CD4-positive, CD25-positive, alpha-beta regulatory T cell (primary cell): ENCODE data around the gene HTR2C. TPM values are rescaled to one million over a fixed set of nuclear protein-coding genes. Genes with fewer than 3 reads are reported as not detected.
"Not testable (repeated sequence)": the region's sequence is repeated elsewhere in the genome, so short reads cannot be mapped to it uniquely, and the experiment has no call there.

ENCODE experiments used
- ATAC-seq, 2 donors: fragments of 150-1000 bp; cut with Tn5 transposase; one replicate each; pipeline ENCODE4 v1.10.0; 2021; ENCODE audit warnings: low read depth in 2 of 2, moderate number of reproducible peaks in 2 of 2, moderate library complexity in 1 of 2
- DNase-seq, 3 donors: peaks; one replicate each; pipeline versions ENCODE4 v3.0.0 to v3.0.0-alpha.2; 2012 to 2022; ENCODE audit warnings: mixed read lengths in 1 of 3
- H3K27ac ChIP-seq: one replicate; pipeline ENCODE4 v1.7.0; 2013; ENCODE audit warnings: mild to moderate bottlenecking, low read length; ENCODE audit not compliant: insufficient read depth, poor library complexity, severe bottlenecking
- H3K27me3 ChIP-seq: one replicate; pipeline ENCODE4 v1.7.0; 2013; ENCODE audit warnings: low read length; ENCODE audit not compliant: control insufficient read depth, insufficient read depth
- H3K36me3 ChIP-seq: one replicate; pipeline ENCODE4 v1.7.0; 2013; ENCODE audit warnings: mild to moderate bottlenecking, low read length, moderate library complexity; ENCODE audit not compliant: control insufficient read depth, insufficient read depth
- H3K4me1 ChIP-seq: 2 replicates; pipeline ENCODE4 v1.7.0; 2013; ENCODE audit warnings: mild to moderate bottlenecking, low read length; ENCODE audit not compliant: insufficient read depth, control insufficient read depth, poor library complexity, severe bottlenecking
- H3K4me3 ChIP-seq: one replicate; pipeline ENCODE4 v1.7.0; 2013; ENCODE audit warnings: low read depth, mild to moderate bottlenecking, low read length, moderate library complexity
- H3K9me3 ChIP-seq, 2 experiments: 1 replicate in 1 of 2; 2 replicates in 1 of 2; pipeline ENCODE4 v1.7.0; 2013; ENCODE audit warnings: low read length in 2 of 2, mild to moderate bottlenecking in 1 of 2, moderate library complexity in 1 of 2; ENCODE audit not compliant: control insufficient read depth in 2 of 2
- H3K27ac Mint-ChIP-seq, 3 donors: one replicate each; pipeline ENCODE4 v1.8.0; 2020 to 2022; ENCODE audit warnings: mild to moderate bottlenecking in 3 of 3, mixed read lengths in 3 of 3, moderate library complexity in 2 of 3
- H3K27me3 Mint-ChIP-seq: one replicate; pipeline ENCODE4 v1.8.0; 2022; ENCODE audit warnings: mild to moderate bottlenecking, mixed read lengths
- H3K36me3 Mint-ChIP-seq: one replicate; pipeline ENCODE4 v1.8.0; 2020; ENCODE audit warnings: mixed read lengths
- H3K4me1 Mint-ChIP-seq, 4 donors: one replicate each; pipeline ENCODE4 v1.8.0; 2020 to 2022; ENCODE audit warnings: mixed read lengths in 4 of 4, mild to moderate bottlenecking in 1 of 4
- H3K4me3 Mint-ChIP-seq, 4 donors: one replicate each; pipeline ENCODE4 v1.8.0; 2020 to 2022; ENCODE audit warnings: mild to moderate bottlenecking in 4 of 4, mixed read lengths in 4 of 4, moderate library complexity in 3 of 4
- H3K9me3 Mint-ChIP-seq, 7 donors: one replicate each; pipeline ENCODE4 v1.8.0; 2020 to 2022; ENCODE audit warnings: mixed read lengths in 7 of 7, mild to moderate bottlenecking in 3 of 7, moderate library complexity in 2 of 7
- polyA plus RNA-seq, 4 donors: library from polyadenylated mRNA; unstranded; fragments of 300-500 nt; fragmentation: Illumina TruSeq; gene quantifications; one replicate each; pipeline ENCODE4 v1.2.3, GENCODE V29; 2021
- total RNA-seq: library from RNA; stranded (reverse); gene quantifications from one replicate; pipeline ENCODE4 v1.2.3, GENCODE V29; 2022

HTR2C gene
- total and polyA plus RNA-seq, 5 donors from 2014 or later, result not detected

- no peak for ATAC-seq
- peaks cover 0 to 5% (median 1%) of the 10 kb centered on the region in 7 donors for H3K9me3 Mint-ChIP-seq
Observed at GRCh38 chrX:114635986-114636385, 52.1 kb downstream of the HTR2C start.

DNA sequence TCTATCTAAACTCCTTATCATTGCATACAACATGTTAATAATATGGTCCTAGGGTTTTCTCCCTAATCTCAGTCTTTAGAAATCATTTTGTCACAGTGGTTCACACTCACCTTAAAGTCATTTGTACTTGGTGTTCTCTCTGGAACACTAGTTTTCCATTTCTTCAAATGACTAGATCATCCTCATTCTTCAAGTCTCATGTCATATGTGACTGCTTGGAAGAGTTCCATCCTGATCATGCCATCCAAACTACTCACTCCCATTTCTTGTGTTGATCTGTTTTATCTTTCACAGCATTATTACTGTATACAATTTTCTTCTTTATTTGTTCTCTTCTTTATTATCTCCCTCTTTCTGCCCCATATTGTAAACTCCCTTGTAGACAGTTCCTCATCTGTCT is 66.5 kb downstream of the HTR2C start:
- Mint-ChIP-seq H3K27me3 (no peaks in the 10 kb centered on the region), H3K9me3 (peaks cover 0 to 4% (median 0%) of the 10 kb centered on the region in 7 donors), H3K27ac (no peak overlapping the region), H3K4me1 (no peaks in the 10 kb centered on the region), H3K36me3 (no peaks in the 10 kb centered on the region), H3K4me3 (no peak overlapping the region)
- Histone ChIP-seq H3K27me3 (no peaks in the 10 kb centered on the region), H3K36me3 (no peaks in the 10 kb centered on the region), H3K4me1 (no peaks in the 10 kb centered on the region), H3K9me3 (no peaks in the 10 kb centered on the region), H3K27ac (no peak overlapping the region), H3K4me3 (no peak overlapping the region)
- ATAC-seq (no peak), DNase-seq (no peak)

More at GRCh38 chrX:114635986-114636385, 52.1 kb downstream of the HTR2C start:
- no peak overlapping the region for H3K27ac Mint-ChIP-seq
- no peak overlapping the region for H3K4me3 Mint-ChIP-seq
- no peaks in the 10 kb centered on the region for H3K9me3 ChIP-seq
- H3K27ac ChIP-seq, result no peak overlapping the region
- H3K4me1 ChIP-seq, result no peaks in the 10 kb centered on the region
- H3K27me3 Mint-ChIP-seq, result no peaks in the 10 kb centered on the region
- no peaks in the 10 kb centered on the region for H3K27me3 ChIP-seq
- no peaks in the 10 kb centered on the region for H3K36me3 Mint-ChIP-seq
- H3K36me3 ChIP-seq, result no peaks in the 10 kb centered on the region
- DNase-seq, result no peak
- no peak overlapping the region for H3K4me3 ChIP-seq
- H3K4me1 Mint-ChIP-seq, result no peaks in the 10 kb centered on the region

- H3K27ac ChIP-seq, result no peak overlapping the region
- peaks cover 0 to 5% (median 0%) of the 10 kb centered on the region in 7 donors for H3K9me3 Mint-ChIP-seq
- DNase-seq (no peak), ATAC-seq (no peak)
- no peaks in the 10 kb centered on the region for H3K27me3 Mint-ChIP-seq
- no peak overlapping the region for H3K4me3 ChIP-seq
- no peaks in the 10 kb centered on the region for H3K4me1 Mint-ChIP-seq
- no peaks in the 10 kb centered on the region for H3K4me1 ChIP-seq
- H3K27ac Mint-ChIP-seq, result no peak overlapping the region
- H3K27me3 ChIP-seq, result no peaks in the 10 kb centered on the region
- no peaks in the 10 kb centered on the region for H3K9me3 ChIP-seq
- no peaks in the 10 kb centered on the region for H3K36me3 ChIP-seq
- no peak overlapping the region for H3K4me3 Mint-ChIP-seq
- H3K36me3 Mint-ChIP-seq, result no peaks in the 10 kb centered on the region
Observed at GRCh38 chrX:114675365-114675764, 91.5 kb downstream of the HTR2C start.

- H3K27me3 Mint-ChIP-seq, H3K27ac ChIP-seq, H3K27ac Mint-ChIP-seq, H3K36me3 Mint-ChIP-seq, H3K4me3 ChIP-seq, DNase-seq, ATAC-seq, H3K36me3 ChIP-seq, H3K4me3 Mint-ChIP-seq, H3K9me3 Mint-ChIP-seq, H3K4me1 Mint-ChIP-seq, H3K9me3 ChIP-seq, H3K27me3 ChIP-seq, H3K4me1 ChIP-seq: not testable (repeated sequence)
Observed at GRCh38 chrX:114700533-114700932, 116.6 kb downstream of the HTR2C start.

DNA sequence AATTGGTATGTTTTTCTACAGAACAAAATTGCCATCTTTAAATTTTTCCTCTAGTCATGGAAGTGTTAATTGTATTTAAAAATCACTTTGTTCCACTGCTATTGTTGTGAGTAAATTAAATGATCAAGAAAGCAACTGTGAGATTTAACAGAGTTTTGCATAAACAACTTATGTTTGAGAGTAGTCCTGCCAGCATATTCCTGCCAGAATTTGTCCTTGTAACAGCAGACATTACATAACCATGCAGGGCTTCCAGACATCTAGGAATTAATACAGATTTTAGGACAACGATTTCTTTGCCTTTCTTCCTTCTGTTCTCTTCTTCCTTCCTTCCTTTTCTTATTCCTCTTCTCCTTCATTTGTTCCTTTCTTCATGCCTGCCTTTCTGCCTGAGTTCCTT is 125.5 kb downstream of the HTR2C start:
- no peaks in the 10 kb centered on the region for H3K4me1 Mint-ChIP-seq
- H3K36me3 Mint-ChIP-seq, result no peaks in the 10 kb centered on the region
- DNase-seq (no peak), ATAC-seq (no peak)
- H3K9me3 Mint-ChIP-seq, result peaks cover 0 to 4% (median 0%) of the 10 kb centered on the region in 7 donors
- H3K27ac Mint-ChIP-seq, result no peak overlapping the region
- no peaks in the 10 kb centered on the region for H3K27me3 Mint-ChIP-seq
- no peaks in the 10 kb centered on the region for H3K4me1 ChIP-seq
- H3K4me3 Mint-ChIP-seq, result no peak overlapping the region
- no peaks in the 10 kb centered on the region for H3K27me3 ChIP-seq
- no peak overlapping the region for H3K27ac ChIP-seq
- H3K36me3 ChIP-seq, result no peaks in the 10 kb centered on the region
- H3K9me3 ChIP-seq, result no peaks in the 10 kb centered on the region
- H3K4me3 ChIP-seq, result no peak overlapping the region

DNA sequence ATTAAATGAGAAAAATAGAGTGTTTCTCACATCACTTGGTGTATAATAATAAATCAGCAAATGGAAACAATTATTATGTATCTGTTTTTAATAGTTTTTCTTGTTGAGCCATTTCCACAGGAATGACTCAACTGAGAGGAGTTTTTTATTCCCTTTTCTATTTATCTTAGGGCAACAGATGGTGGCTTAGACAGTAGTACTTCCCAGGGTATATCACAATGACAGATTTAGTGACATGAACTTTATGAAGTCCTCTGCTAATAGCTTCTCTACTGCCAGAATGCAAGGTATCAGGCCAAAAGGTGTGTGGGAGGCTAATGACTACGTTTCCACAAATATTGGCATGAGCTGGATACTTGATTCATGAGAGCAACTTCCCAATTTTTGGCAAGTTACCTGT is 126.7 kb downstream of the HTR2C start:
- no peaks in the 10 kb centered on the region for H3K36me3 ChIP-seq
- no peaks in the 10 kb centered on the region for H3K36me3 Mint-ChIP-seq
- H3K27ac Mint-ChIP-seq, result no peak overlapping the region
- no peaks in the 10 kb centered on the region for H3K27me3 Mint-ChIP-seq
- H3K4me3 Mint-ChIP-seq, result no peak overlapping the region
- H3K4me1 ChIP-seq, result no peaks in the 10 kb centered on the region
- H3K4me3 ChIP-seq, result no peak overlapping the region
- ATAC-seq, result no peak
- no peaks in the 10 kb centered on the region for H3K9me3 ChIP-seq
- no peak overlapping the region for H3K27ac ChIP-seq
- peaks cover 0 to 4% (median 0%) of the 10 kb centered on the region in 7 donors for H3K9me3 Mint-ChIP-seq
- H3K4me1 Mint-ChIP-seq, result no peaks in the 10 kb centered on the region
- DNase-seq, result no peak
- H3K27me3 ChIP-seq, result no peaks in the 10 kb centered on the region

DNA sequence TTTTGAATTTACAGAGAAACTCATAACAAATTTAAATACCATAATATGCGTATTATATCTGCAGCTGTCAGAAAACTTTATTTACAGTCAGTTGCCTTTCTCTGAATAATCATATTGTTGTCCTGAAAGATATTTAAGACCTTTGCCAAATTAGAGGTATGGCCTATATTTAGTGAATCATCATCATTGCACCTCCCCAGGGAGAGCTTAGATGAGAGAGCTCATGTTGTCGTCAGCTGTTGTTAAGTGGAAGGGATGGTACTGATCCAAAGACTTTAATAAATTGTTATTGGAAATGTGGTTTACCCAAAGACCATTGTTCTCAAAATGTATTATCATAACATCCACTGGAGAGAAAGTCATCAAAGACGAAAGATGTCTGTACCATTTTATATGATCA is 128.6 kb downstream of the HTR2C start:
- DNase-seq (no peak), ATAC-seq (no peak)
- H3K27ac Mint-ChIP-seq, result no peak overlapping the region
- no peaks in the 10 kb centered on the region for H3K36me3 Mint-ChIP-seq
- H3K4me1 Mint-ChIP-seq, result no peaks in the 10 kb centered on the region
- no peaks in the 10 kb centered on the region for H3K9me3 ChIP-seq
- H3K27ac ChIP-seq, result no peak overlapping the region
- no peak overlapping the region for H3K4me3 ChIP-seq
- no peaks in the 10 kb centered on the region for H3K36me3 ChIP-seq
- H3K4me1 ChIP-seq, result no peaks in the 10 kb centered on the region
- no peaks in the 10 kb centered on the region for H3K27me3 ChIP-seq
- no peak overlapping the region for H3K4me3 Mint-ChIP-seq
- H3K9me3 Mint-ChIP-seq, result peaks cover 0 to 4% (median 0%) of the 10 kb centered on the region in 7 donors
- no peaks in the 10 kb centered on the region for H3K27me3 Mint-ChIP-seq

DNA sequence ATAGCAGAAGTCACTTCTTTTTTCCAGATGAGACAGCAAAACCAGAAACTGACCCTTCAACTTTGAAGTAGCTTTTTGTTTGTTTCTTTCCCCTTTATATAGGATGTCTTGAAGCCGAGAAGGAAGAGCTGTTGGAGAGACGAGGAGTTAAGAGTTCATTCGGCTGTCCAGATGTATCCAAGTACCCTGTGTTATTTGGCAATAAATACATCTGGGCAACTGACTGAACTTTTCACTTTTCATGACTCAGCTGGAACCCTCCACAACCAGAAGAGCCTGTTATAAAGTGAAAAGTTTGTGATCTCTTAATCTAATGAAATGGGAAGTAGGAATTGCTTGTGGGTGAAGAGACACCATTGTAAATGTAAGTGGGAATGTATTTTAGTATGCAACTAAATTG is 131.2 kb downstream of the HTR2C start:
- no peaks in the 10 kb centered on the region for H3K36me3 Mint-ChIP-seq
- Histone ChIP-seq H3K4me3 (no peak overlapping the region), H3K36me3 (no peaks in the 10 kb centered on the region), H3K27me3 (no peaks in the 10 kb centered on the region), H3K4me1 (no peaks in the 10 kb centered on the region), H3K27ac (no peak overlapping the region), H3K9me3 (no peaks in the 10 kb centered on the region)
- DNase-seq (no peak), ATAC-seq (no peak)
- peaks cover 0 to 3% (median 0%) of the 10 kb centered on the region in 7 donors for H3K9me3 Mint-ChIP-seq
- no peaks in the 10 kb centered on the region for H3K27me3 Mint-ChIP-seq
- H3K4me1 Mint-ChIP-seq, result no peaks in the 10 kb centered on the region
- no peak overlapping the region for H3K27ac Mint-ChIP-seq
- no peak overlapping the region for H3K4me3 Mint-ChIP-seq
